Neural cell (in vitro differentiated cells): ENCODE measurements around the gene CERKL.

Source experiments
- CTCF ChIP-seq: fragments of 450-650 bp; IDR thresholded peaks from 2 replicates; pipeline ENCODE4 v1.5.1; 2014; ENCODE audit warnings: antibody characterized with exemption, mild to moderate bottlenecking, moderate library complexity; ENCODE audit not compliant: poor library complexity, severe bottlenecking
- EP300 ChIP-seq: fragments of 450-650 bp; conservative IDR thresholded peaks from 2 replicates; pipeline ENCODE4 v1.6.1; 2014; ENCODE audit warnings: antibody characterized with exemption, mild to moderate bottlenecking, moderate library complexity; ENCODE audit not compliant: poor library complexity, severe bottlenecking
- EZH2 ChIP-seq: fragments of 200-600, 300-800 bp; shearing (Covaris generic), sonication (generic); IDR thresholded peaks from 2 replicates; pipeline ENCODE4 v1.6.1; 2014; ENCODE audit warnings: antibody characterized with exemption, low read length, borderline replicate concordance, mild to moderate bottlenecking; ENCODE audit not compliant: insufficient read depth, poor library complexity, severe bottlenecking
- MXI1 ChIP-seq: fragments of 450-650 bp; conservative IDR thresholded peaks from 2 replicates; pipeline ENCODE4 v1.6.1; 2014; ENCODE audit warnings: antibody characterized with exemption, mild to moderate bottlenecking; ENCODE audit not compliant: poor library complexity, severe bottlenecking

- TF ChIP-seq CTCF: no peak
- TF ChIP-seq MXI1: no peak
- TF ChIP-seq EP300: no peak
- TF ChIP-seq EZH2: no peak
These were observed 17.6 kb upstream of the CERKL start for GRCh38 chr2:181674461-181674860.
